Loucy (cell line): ENCODE results near the gene CLSTN2.

Experiments used
- H2AFZ ChIP-seq: fragments of 200-600 bp; sonication (generic); 2 replicates; pipeline ENCODE4 v1.6.0; 2016; ENCODE audit warnings: antibody characterized with exemption, mild to moderate bottlenecking, low read length, moderate library complexity
- H3F3A ChIP-seq: fragments of 200-600 bp; 2 replicates; pipeline ENCODE4 v1.6.0; 2016; ENCODE audit warnings: antibody characterized with exemption, low read depth, mild to moderate bottlenecking
- H3K27me3 ChIP-seq: fragments of 200-600 bp; sonication (generic); 2 replicates; pipeline ENCODE4 v1.6.1; 2014; ENCODE audit warnings: low read length, mild to moderate bottlenecking; ENCODE audit not compliant: insufficient read depth, poor library complexity, severe bottlenecking
- H3K36me3 ChIP-seq: fragments of 200-600 bp; sonication (generic); 2 replicates; pipeline ENCODE4 v1.6.1; 2016; ENCODE audit warnings: low read length; ENCODE audit not compliant: insufficient read depth
- H3K4me1 ChIP-seq: fragments of 200-600 bp; sonication (generic); 2 replicates; pipeline ENCODE4 v1.5.1; 2014; ENCODE audit warnings: low read length, mild to moderate bottlenecking; ENCODE audit not compliant: insufficient read depth, poor library complexity, severe bottlenecking
- H3K4me2 ChIP-seq: fragments of 200-600 bp; sonication (generic); 2 replicates; pipeline ENCODE4 v1.6.0; 2014; ENCODE audit warnings: antibody characterized with exemption, low read length, low read depth, mild to moderate bottlenecking; ENCODE audit not compliant: poor library complexity, severe bottlenecking
- H3K4me3 ChIP-seq: fragments of 200-600 bp; sonication (generic); 2 replicates; pipeline ENCODE4 v1.5.1; 2014; ENCODE audit warnings: low read length, mild to moderate bottlenecking, mixed read lengths; ENCODE audit not compliant: poor library complexity, severe bottlenecking
- H3K79me2 ChIP-seq: fragments of 200-600 bp; sonication (generic); 2 replicates; pipeline ENCODE4 v1.6.1; 2014; ENCODE audit warnings: low read length; ENCODE audit not compliant: insufficient read depth
- H3K9ac ChIP-seq: fragments of 200-600 bp; sonication (generic); 2 replicates; pipeline ENCODE4 v1.6.0; 2014; ENCODE audit warnings: mild to moderate bottlenecking, low read depth, low read length, moderate library complexity; ENCODE audit not compliant: poor library complexity, severe bottlenecking
- H3K9me2 ChIP-seq: fragments of 200-600 bp; sonication (generic); replicated peaks from 2 replicates; pipeline ENCODE4 v1.6.1; 2016; ENCODE audit warnings: low read depth, low read length, mixed read lengths
- H3K9me3 ChIP-seq: fragments of 200-600 bp; sonication (generic); 2 replicates; pipeline ENCODE4 v1.6.1; 2014; ENCODE audit warnings: mild to moderate bottlenecking, antibody characterized with exemption, low read length, low read depth; ENCODE audit not compliant: insufficient read depth
- H4K20me1 ChIP-seq: fragments of 200-600 bp; sonication (generic); 2 replicates; pipeline ENCODE4 v1.6.0; 2014; ENCODE audit warnings: antibody characterized with exemption, low read length, mild to moderate bottlenecking; ENCODE audit not compliant: insufficient read depth, poor library complexity, severe bottlenecking
- EZH2phosphoT487 ChIP-seq: fragments of 200-600 bp; IDR thresholded peaks from 2 replicates; pipeline ENCODE4 v1.6.1; 2018; ENCODE audit warnings: antibody characterized with exemption, mild to moderate bottlenecking, moderate library complexity, borderline replicate concordance
- TF ChIP-seq, protein P1 (sequence below): fragments of 200-600 bp; sonication (generic); conservative IDR thresholded peaks from 2 replicates; pipeline ENCODE4 v1.5.1; 2014; ENCODE audit warnings: mild to moderate bottlenecking, antibody characterized with exemption, low read length

Gene CLSTN2

DNA sequence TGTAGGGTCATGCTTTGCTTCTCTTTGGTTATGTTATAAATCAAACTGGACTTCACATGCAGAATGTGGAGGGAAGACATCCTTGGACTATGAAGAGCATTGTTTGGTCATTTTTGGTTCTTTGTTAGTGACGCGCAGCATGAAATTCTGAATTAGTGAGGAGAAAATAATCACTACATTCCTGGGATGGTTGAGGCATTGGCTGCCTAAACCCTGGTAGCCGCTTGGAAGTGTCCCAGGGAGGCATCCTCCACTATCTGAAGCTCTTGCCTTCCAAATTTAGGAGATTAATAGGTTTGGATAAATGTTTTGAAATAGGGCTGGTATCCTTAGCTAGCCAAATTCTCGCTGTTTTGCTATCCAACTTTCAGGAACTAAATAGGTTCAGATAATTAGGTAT is 96.2 kb downstream of the CLSTN2 start:
- TF ChIP-seq EZH2phosphoT487: no peak
- TF ChIP-seq, protein P1, sequence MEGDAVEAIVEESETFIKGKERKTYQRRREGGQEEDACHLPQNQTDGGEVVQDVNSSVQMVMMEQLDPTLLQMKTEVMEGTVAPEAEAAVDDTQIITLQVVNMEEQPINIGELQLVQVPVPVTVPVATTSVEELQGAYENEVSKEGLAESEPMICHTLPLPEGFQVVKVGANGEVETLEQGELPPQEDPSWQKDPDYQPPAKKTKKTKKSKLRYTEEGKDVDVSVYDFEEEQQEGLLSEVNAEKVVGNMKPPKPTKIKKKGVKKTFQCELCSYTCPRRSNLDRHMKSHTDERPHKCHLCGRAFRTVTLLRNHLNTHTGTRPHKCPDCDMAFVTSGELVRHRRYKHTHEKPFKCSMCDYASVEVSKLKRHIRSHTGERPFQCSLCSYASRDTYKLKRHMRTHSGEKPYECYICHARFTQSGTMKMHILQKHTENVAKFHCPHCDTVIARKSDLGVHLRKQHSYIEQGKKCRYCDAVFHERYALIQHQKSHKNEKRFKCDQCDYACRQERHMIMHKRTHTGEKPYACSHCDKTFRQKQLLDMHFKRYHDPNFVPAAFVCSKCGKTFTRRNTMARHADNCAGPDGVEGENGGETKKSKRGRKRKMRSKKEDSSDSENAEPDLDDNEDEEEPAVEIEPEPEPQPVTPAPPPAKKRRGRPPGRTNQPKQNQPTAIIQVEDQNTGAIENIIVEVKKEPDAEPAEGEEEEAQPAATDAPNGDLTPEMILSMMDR: no peak
- no peak overlapping the region for H3K4me3 ChIP-seq
- no peaks in the 10 kb centered on the region for H3K9me3 ChIP-seq
- no peaks in the 10 kb centered on the region for H3K9me2 ChIP-seq
- no peaks in the 10 kb centered on the region for H3K36me3 ChIP-seq
- no peaks in the 10 kb centered on the region for H4K20me1 ChIP-seq
- H3K4me2 ChIP-seq: no peak overlapping the region
- no peaks in the 10 kb centered on the region for H3K27me3 ChIP-seq
- H3F3A ChIP-seq: no peaks in the 10 kb centered on the region
- no peaks in the 10 kb centered on the region for H3K4me1 ChIP-seq
- H2AFZ ChIP-seq: no peak overlapping the region
- H3K9ac ChIP-seq: no peak overlapping the region
- no peaks in the 10 kb centered on the region for H3K79me2 ChIP-seq

GRCh38 chr3:140034058-140034457 is 99.1 kb downstream of the CLSTN2 start:
- Histone ChIP-seq H3K27me3 (no peaks in the 10 kb centered on the region), H3K4me2 (no peak overlapping the region), H3K79me2 (no peaks in the 10 kb centered on the region), H3K4me1 (no peaks in the 10 kb centered on the region), H3K36me3 (no peaks in the 10 kb centered on the region), H4K20me1 (no peaks in the 10 kb centered on the region), H3K9me3 (no peaks in the 10 kb centered on the region), H3K9me2 (no peaks in the 10 kb centered on the region), H2AFZ (no peak overlapping the region), H3F3A (no peaks in the 10 kb centered on the region), H3K9ac (no peak overlapping the region), H3K4me3 (no peak overlapping the region)
- TF ChIP-seq, protein P1: no peak
- TF ChIP-seq EZH2phosphoT487: no peak

DNA sequence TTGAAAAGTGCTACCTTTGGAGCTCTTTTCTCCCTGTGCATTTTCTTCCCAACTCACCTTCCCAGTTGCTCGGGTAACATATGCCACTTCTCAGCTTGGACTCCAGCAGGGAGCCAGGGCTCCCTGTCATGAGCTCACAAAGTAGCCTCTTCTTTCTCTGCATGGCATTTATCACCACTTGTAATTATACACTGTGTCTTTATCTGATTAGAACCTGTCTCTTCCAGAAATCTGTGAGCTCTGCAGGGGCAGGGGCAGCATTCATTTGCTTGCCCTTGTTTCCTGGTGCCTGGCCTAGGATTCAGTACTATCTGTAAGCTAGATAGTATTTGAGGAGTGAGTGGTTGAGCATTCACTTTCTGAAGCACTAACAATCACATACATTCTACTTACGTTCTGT is 100.9 kb downstream of the CLSTN2 start:
- no peaks in the 10 kb centered on the region for H3F3A ChIP-seq
- H3K9ac ChIP-seq: no peak overlapping the region
- H4K20me1 ChIP-seq: no peaks in the 10 kb centered on the region
- H3K4me1 ChIP-seq: no peaks in the 10 kb centered on the region
- H3K9me2 ChIP-seq: no peaks in the 10 kb centered on the region
- H3K27me3 ChIP-seq: no peaks in the 10 kb centered on the region
- no peaks in the 10 kb centered on the region for H3K36me3 ChIP-seq
- no peaks in the 10 kb centered on the region for H3K9me3 ChIP-seq
- H3K4me2 ChIP-seq: no peak overlapping the region
- H2AFZ ChIP-seq: no peak overlapping the region
- H3K79me2 ChIP-seq: no peaks in the 10 kb centered on the region
- no peak overlapping the region for H3K4me3 ChIP-seq
- TF ChIP-seq, protein P1: no peak
- no peak for TF ChIP-seq EZH2phosphoT487
